AG09309 (cell line): ENCODE results near the gene TENT5C.

Source experiments
- DNase-seq: peaks from one replicate; pipeline ENCODE4 v3.0.0-alpha.2; 2010; ENCODE audit warnings: low read depth
- H3K4me3 ChIP-seq: 2 replicates; pipeline ENCODE4 v1.5.1; 2011; ENCODE audit warnings: mild to moderate bottlenecking, low read depth, low read length, moderate library complexity; ENCODE audit not compliant: control insufficient read depth
- TF ChIP-seq, protein P1 (sequence below): IDR thresholded peaks from 2 replicates; pipeline ENCODE4 v1.5.1; 2011; ENCODE audit warnings: mild to moderate bottlenecking, low read depth, low read length, inconsistent platforms; ENCODE audit not compliant: insufficient read depth, control insufficient read depth; ENCODE audit errors: missing control alignments

TENT5C gene

DNA sequence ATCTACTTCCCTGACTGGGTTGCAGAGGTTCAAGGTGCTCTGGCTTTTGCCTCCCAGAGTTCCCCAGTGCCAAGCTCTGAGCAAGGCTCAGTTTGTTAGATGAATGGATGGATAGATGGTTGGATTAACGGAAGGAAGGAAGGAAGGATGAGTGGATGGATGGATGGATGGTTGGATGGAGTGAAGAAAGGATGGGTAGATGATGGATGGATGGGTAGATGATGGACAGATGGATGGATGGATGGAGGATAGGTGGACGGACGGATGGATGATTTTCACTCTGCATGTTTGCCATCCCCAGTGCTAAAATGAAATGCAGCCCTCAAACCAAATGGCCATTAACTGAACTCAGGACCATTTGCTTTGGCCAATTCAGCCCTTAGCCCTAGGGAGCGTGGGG, 27.4 kb upstream of the TENT5C start:
- TF ChIP-seq, protein P1, sequence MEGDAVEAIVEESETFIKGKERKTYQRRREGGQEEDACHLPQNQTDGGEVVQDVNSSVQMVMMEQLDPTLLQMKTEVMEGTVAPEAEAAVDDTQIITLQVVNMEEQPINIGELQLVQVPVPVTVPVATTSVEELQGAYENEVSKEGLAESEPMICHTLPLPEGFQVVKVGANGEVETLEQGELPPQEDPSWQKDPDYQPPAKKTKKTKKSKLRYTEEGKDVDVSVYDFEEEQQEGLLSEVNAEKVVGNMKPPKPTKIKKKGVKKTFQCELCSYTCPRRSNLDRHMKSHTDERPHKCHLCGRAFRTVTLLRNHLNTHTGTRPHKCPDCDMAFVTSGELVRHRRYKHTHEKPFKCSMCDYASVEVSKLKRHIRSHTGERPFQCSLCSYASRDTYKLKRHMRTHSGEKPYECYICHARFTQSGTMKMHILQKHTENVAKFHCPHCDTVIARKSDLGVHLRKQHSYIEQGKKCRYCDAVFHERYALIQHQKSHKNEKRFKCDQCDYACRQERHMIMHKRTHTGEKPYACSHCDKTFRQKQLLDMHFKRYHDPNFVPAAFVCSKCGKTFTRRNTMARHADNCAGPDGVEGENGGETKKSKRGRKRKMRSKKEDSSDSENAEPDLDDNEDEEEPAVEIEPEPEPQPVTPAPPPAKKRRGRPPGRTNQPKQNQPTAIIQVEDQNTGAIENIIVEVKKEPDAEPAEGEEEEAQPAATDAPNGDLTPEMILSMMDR = no peak
- H3K4me3 ChIP-seq = no peak overlapping the region
- no peak for DNase-seq

DNA sequence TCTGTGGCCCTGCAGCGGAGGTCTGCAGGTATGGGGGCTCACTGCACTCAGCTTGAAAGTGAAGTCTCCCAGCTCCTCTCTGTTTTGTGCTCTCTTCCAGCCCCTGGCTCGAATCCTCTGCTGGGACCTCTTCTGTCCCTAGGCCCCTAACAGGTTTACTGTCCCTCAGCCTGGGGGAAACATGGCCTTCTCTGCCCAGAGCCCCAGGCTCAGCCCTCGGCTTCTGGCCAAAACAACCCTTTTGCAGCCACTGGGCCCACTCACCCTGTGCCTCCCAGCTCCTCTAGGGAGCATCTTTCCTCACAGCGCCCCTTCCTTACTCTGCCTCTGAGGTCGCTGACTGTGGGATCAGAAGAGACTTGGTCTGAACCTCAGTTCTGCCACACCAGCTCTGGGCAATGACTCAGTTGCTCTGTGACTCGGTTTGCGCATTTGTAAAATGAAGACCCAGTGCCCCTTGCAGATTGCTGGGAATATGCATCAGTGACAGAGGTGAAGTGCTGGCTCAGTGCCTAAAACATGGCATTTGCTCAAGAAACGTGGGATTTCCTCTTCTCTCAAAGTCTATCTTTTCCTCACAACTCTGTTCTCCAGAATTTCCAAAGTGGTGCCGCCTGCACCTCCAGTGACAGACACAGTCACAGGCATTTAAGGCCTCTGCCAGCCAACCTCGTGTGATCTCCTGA, 26.5 kb upstream of the TENT5C start:
- H3K4me3 ChIP-seq = no peak overlapping the region
- TF ChIP-seq, protein P1 = no peak
- no peak for DNase-seq

DNA sequence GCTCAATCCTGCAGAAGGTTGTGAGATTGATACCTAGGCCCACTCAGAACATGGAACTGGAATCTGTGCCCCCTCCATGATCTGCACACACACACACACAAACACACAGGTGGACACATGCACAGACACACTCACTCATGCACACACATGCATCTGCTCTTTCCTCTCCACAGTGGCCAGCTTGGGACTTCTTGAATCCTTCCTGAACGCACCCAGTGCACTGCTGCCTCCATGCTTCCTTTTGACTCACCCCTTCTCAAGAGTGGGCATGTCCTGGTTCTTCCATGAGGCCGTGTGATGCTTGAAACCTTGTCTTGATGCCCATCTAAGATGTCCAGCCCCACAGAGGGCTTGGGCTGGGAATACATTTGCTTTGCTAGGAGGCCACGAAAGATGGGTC, 25.4 kb upstream of the TENT5C start:
- no peak overlapping the region for H3K4me3 ChIP-seq
- DNase-seq = no peak
- TF ChIP-seq, protein P1 = no peak

DNA sequence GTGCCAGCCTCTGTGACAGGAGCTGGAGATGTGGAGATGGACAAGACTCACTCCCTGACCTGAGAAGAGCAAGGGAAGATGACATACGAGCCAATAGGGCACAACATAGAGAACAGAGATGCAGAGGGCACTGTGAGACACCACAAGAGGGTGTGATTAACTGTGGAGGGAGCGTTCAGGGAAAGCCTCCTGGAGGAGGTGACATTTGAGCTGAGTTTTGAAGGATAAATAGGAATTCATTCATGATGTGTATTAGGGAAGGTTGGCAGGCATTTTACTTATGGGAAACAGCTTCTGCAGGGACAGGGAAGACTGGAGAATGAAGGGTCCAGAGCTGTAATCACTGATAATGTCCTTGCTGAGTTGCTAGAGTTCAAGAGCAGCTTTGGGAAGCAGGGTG, 25.0 kb upstream of the TENT5C start:
- H3K4me3 ChIP-seq = no peak overlapping the region
- TF ChIP-seq, protein P1 = no peak
- no peak for DNase-seq

DNA sequence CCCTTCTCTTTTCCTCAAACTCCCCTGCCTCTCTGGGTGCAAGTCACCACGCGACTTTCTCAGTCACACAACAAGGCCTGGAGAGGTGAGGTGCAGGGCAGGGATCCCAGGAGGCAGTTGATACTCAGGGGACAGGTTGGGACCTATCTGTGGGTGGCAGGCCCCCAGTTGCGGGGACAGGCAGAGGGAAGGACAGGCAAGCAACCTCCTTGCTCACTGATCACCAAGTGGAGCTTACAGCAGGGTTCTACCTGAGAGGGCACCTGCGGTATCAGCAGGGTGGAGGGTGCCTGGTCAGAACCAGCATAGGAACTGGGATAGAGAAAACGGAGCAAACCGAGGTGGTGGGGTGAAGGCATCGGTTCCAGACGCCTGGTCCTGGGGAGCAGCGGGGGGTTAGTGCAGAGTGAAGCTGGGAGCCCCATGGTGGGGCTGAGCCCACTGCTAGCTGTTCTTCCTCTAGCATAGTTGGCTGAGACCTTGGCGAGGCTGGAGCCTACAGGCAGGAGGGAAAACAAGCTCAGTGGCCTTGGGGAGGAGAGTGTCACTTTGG, 24.4 kb upstream of the TENT5C start:
- H3K4me3 ChIP-seq = no peak overlapping the region
- TF ChIP-seq, protein P1 = no peak
- no peak for DNase-seq

DNA sequence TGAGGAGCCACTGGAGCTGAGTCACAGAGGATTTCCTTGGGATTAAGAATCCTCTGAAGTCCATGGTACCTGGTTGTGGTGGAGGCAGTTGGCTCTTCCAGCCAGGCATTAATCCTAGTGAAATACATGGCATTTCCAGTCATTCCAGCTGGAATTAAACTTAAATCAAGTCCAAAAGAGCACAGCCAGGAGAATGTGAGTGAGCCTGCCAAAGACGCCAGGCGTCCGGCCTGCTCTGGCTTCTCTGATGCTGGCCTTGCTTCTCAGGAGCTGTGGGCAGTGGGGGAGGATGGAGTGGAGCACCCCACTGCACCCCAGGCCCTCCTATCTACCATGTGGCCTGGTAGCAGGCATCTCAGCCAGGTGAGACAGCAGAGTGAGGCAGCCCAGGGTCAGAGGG, 23.4 kb upstream of the TENT5C start:
- H3K4me3 ChIP-seq = no peak overlapping the region
- no peak for DNase-seq
- TF ChIP-seq, protein P1 = no peak
